ENCODE measurements around the gene PCYOX1L. TPM values are rescaled to one million over a fixed set of nuclear protein-coding genes. Genes with fewer than 3 reads are reported as not detected.

The PCYOX1L gene
- total and polyA plus RNA-seq, 9 of the 15 experiments (the other 6 are each of a cell fraction or from before 2014, with no cell fraction given), result 2.3 to 17.9 (median 6.0) TPM

- no peak for TF ChIP-seq MBD1 (CRISPR knock-in tag; IDR thresholded peaks at IDR 0.05)
- TF ChIP-seq CC2D1A (IDR thresholded peaks at IDR 0.05), result peak; percentile 72
- TF ChIP-seq DEAF1 (CRISPR knock-in tag; IDR thresholded peaks at IDR 0.05), result peak; percentile 82
- TF ChIP-seq CREB3 (tag; conservative IDR thresholded peaks at IDR 0.05; ENCODE audit: low read depth), result no peak
- TF ChIP-seq REST (IDR thresholded peaks at IDR 0.05; ENCODE audit: borderline replicate concordance), result peak; percentile 87
- TF ChIP-seq REST (CRISPR knock-in tag; IDR thresholded peaks at IDR 0.05; ENCODE audit: low read depth), result no peak
- peak; percentile 75 for TF ChIP-seq STAG1 (CRISPR knock-in tag; IDR thresholded peaks at IDR 0.05; ENCODE audit: borderline replicate concordance)
- TF ChIP-seq SMC3 (conservative IDR thresholded peaks at IDR 0.05; ENCODE audit: insufficient read depth, low read depth, low read length), result peak; percentile 95
- peak; percentile 56 for TF ChIP-seq CTCFL (IDR thresholded peaks at IDR 0.05; ENCODE audit: borderline replicate concordance, insufficient read depth, low read depth, low read length, poor library complexity, severe bottlenecking)
- no peak for TF ChIP-seq NR2C1 (IDR thresholded peaks at IDR 0.05)
- TF ChIP-seq NR2C1 (tag; IDR thresholded peaks at IDR 0.05), result peak; percentile 22; the same call in 1 of the 2 replicates
- peak; percentile 82 for TF ChIP-seq ARID2 (IDR thresholded peaks at IDR 0.05)
- TF ChIP-seq TARDBP (IDR thresholded peaks at IDR 0.05), result 0 out of 2 replicates have a peak, but pooled peaks have one; percentile 29
- no peak for TF ChIP-seq TCF7 (IDR thresholded peaks at IDR 0.05; ENCODE audit: borderline replicate concordance)
- TF ChIP-seq HDGF (IDR thresholded peaks at IDR 0.05), result peak; percentile 70; the same call in 1 of the 2 replicates
Measured at GRCh38 chr5:149381986-149382338, 24.1 kb downstream of the PCYOX1L start (continued).

Data from K562 (cell line).